Measurements from ENCODE around the gene FPGS. TPM values are rescaled to one million over a fixed set of nuclear protein-coding genes. Genes with fewer than 3 reads are reported as not detected.
"Not testable (repeated sequence)": the region's sequence is repeated elsewhere in the genome, so short reads cannot be mapped to it uniquely, and the experiment has no call there.

The FPGS gene
- total RNA-seq, 2 donors from 2014 or later = 53.4 to 57.6 TPM

- Mint-ChIP-seq H3K36me3 (ENCODE audit: insufficient read depth in 2 of 2) (peaks cover 12 to 19% of the 10 kb centered on the region in 2 donors), H3K27me3 (ENCODE audit: low read depth) (no peaks in the 10 kb centered on the region), H3K9me3 (no peaks in the 10 kb centered on the region), H3K4me3 (peak overlapping the region; percentile 90 to 91), H3K4me1 (ENCODE audit: low read depth) (peaks cover 50% of the 10 kb centered on the region), H3K27ac (peak overlapping the region; percentile 92)
- ATAC-seq (replicated peaks in 1 of 2) (no peak), DNase-seq (no peak)
These were observed 25.8 kb upstream of the FPGS start for GRCh38 chr9:127776924-127777289.

- peaks cover 12 to 19% of the 10 kb centered on the region in 2 donors for H3K36me3 Mint-ChIP-seq (ENCODE audit: insufficient read depth in 2 of 2)
- peak overlapping the region; percentile 92 for H3K27ac Mint-ChIP-seq
- H3K27me3 Mint-ChIP-seq (ENCODE audit: low read depth) = no peaks in the 10 kb centered on the region
- H3K4me1 Mint-ChIP-seq (ENCODE audit: low read depth) = peaks cover 53% of the 10 kb centered on the region
- no peak for ATAC-seq (replicated peaks in 1 of 2)
- peak overlapping the region; percentile 90 to 91 for H3K4me3 Mint-ChIP-seq
- DNase-seq = no peak
- H3K9me3 Mint-ChIP-seq = no peaks in the 10 kb centered on the region
These were observed 25.2 kb upstream of the FPGS start for GRCh38 chr9:127777368-127777980.

GRCh38 chr9:127778280-127779135 is 24.2 kb upstream of the FPGS start, which contains the start of gene SH2D3C:
Gene SH2D3C (minus strand): TSS chr9:127778666. CDS start chr9:127778627, 39 bp downstream.
- Mint-ChIP-seq H3K36me3 (ENCODE audit: insufficient read depth in 2 of 2) (peaks cover 12 to 19% of the 10 kb centered on the region in 2 donors), H3K27me3 (ENCODE audit: low read depth) (no peaks in the 10 kb centered on the region)
- ATAC-seq (replicated peaks in 1 of 2) = peak; percentile 43 to 60

DNA sequence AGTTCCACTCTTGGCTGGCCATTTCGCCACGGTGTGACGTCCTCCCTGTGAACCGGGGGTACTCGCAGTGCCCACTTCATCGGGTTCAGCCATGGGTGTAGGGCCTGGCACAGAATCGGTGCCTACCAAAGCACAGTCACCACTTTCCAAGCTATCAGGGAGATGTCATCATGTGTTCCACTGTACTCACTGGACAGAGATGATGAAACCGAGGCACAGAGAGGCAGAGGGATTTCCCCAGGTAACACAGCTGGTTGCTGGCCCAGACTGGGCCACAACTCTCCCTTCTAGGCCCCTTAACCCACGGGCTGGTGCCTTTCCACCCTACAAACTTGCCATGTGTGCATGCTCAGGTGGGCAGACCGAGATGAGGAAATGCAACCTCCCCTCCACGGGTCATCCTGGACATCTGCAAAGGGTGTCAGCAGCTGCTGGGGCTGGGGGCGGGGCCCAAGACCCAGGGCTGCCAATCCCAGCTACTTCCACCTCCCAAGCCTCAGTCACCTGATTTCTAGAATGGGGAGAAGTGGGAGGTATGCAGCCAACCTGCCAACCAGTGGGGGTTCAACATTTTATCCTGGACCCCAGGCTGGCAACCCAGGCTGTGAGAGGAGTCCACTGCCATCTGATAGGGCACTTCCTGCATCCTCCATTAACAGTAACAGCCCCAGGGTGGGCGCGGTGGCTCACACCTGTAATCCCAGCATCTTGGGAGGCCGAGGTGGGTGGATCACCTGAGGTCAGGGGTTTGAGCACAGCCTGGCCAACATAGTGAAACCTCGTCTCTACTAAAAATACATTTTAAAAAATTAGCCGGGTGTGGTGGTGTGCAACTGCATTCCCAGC is 23.3 kb upstream of the FPGS start:
- Mint-ChIP-seq H3K9me3 (no peaks in the 10 kb centered on the region), H3K36me3 (ENCODE audit: insufficient read depth in 2 of 2) (peaks cover 12 to 13% of the 10 kb centered on the region in 2 donors), H3K4me3 (peak overlapping the region; percentile 90 to 91), H3K27ac (peak overlapping the region; percentile 99), H3K27me3 (ENCODE audit: low read depth) (no peaks in the 10 kb centered on the region), H3K4me1 (ENCODE audit: low read depth) (peaks cover 63% of the 10 kb centered on the region)
- DNase-seq (peak; percentile 81 to 83), ATAC-seq (replicated peaks in 1 of 2) (peak; percentile 82)

More at GRCh38 chr9:127778280-127779135, 24.2 kb upstream of the FPGS start, which contains the start of gene SH2D3C:
- peak within 1 kb of the TSS; percentile 90 to 91 for H3K4me3 Mint-ChIP-seq
- H3K27ac Mint-ChIP-seq = peak within 1 kb of the TSS; percentile 99
- DNase-seq = peak; percentile 78
- H3K4me1 Mint-ChIP-seq (ENCODE audit: low read depth) = peaks cover 63% of the 10 kb centered on the region
- H3K9me3 Mint-ChIP-seq = no peaks in the 10 kb centered on the region

GRCh38 chr9:127780126-127780885 is 22.4 kb upstream of the FPGS start:
- ATAC-seq (replicated peaks in 1 of 2) = no peak
- H3K27me3 Mint-ChIP-seq (ENCODE audit: low read depth) = no peaks in the 10 kb centered on the region
- H3K4me1 Mint-ChIP-seq (ENCODE audit: low read depth) = peaks cover 69% of the 10 kb centered on the region
- peak overlapping the region in 1 of 2 donors; percentile 90 for H3K4me3 Mint-ChIP-seq
- H3K36me3 Mint-ChIP-seq (ENCODE audit: insufficient read depth in 2 of 2) = peaks cover 12 to 13% of the 10 kb centered on the region in 2 donors
- no peak for DNase-seq
- H3K27ac Mint-ChIP-seq = peak overlapping the region; percentile 99
- no peaks in the 10 kb centered on the region for H3K9me3 Mint-ChIP-seq

GRCh38 chr9:127780909-127781308 is 21.8 kb upstream of the FPGS start:
- H3K27me3 Mint-ChIP-seq (ENCODE audit: low read depth); H3K9me3 Mint-ChIP-seq; DNase-seq; ATAC-seq (replicated peaks in 1 of 2); H3K4me3 Mint-ChIP-seq: not testable (repeated sequence)
- Mint-ChIP-seq H3K36me3 (ENCODE audit: insufficient read depth in 2 of 2) (peaks cover 12 to 13% of the 10 kb centered on the region in 2 donors), H3K4me1 (ENCODE audit: low read depth) (peaks cover 67% of the 10 kb centered on the region), H3K27ac (peak overlapping the region; percentile 75)

DNA sequence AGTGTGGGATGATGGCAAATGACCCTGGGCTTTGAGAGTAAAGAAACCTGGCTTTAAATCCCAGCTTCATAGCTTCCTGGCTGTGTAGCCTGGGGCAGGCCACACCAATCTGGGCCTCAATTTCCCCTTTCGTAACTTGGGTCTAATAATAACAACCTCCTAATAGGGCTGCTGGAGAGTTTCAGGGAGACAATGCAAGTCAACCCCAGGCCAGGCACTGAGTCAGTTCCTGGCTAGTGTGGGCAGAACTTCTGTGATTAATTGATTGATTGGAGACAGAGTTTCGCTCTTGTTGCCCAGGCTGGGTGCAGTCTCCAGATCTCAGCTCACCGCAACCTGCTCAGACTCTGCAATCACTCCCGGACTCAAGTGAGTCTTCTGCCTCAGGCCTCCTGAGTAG is 20.9 kb upstream of the FPGS start:
- ATAC-seq (replicated peaks in 1 of 2) = no peak
- Mint-ChIP-seq H3K9me3 (no peaks in the 10 kb centered on the region), H3K27me3 (ENCODE audit: low read depth) (no peaks in the 10 kb centered on the region), H3K4me1 (ENCODE audit: low read depth) (peaks cover 63% of the 10 kb centered on the region), H3K4me3 (peak overlapping the region; percentile 36 to 68), H3K27ac (peak overlapping the region; percentile 82), H3K36me3 (ENCODE audit: insufficient read depth in 2 of 2) (peaks cover 8 to 14% of the 10 kb centered on the region in 2 donors)
- DNase-seq = no peak

DNA sequence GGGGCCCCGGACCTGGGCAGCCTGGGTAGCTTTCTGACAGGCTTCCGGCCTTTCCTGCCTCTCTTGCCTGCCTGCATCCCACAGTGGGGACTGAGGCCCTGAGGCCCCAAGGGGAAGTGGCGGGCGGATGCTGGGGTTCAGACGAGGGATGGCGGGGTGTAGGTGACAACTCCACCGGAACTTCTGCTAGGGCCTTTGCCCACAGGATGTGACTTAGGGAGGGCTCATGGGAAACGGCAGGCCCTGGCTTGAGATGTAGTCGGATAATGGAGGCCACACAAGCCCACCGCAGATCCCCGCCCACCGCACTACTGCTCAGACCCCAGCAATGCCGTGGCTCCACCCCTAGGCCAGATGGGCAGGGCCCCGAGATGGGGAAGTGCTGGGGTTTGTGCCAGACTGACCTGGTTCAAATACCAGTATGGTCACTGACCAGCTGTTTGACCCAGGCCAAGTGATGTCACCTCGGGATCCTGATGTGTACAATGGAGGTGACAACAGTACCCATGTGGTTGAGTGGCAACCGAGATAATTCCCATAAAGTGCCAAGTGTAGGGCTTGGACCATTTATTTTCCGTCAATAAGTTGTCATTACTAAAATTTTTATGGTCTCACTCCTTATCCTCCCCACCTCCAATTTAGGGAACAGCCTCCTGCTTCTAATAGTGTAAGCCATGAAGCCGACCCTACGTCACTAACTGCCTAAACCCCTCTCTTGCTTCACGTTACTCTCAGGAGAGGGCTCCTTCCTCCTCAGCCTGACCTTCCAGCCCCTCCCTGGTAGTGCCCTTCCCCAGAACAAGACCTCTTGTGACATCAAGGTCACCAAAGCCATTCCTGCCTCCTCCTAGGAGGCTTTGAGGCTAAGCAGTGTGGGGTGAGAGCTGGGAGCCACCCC is 19.3 kb upstream of the FPGS start:
- Mint-ChIP-seq H3K4me1 (ENCODE audit: low read depth) (peaks cover 77% of the 10 kb centered on the region), H3K27ac (peak overlapping the region; percentile 96), H3K4me3 (peak overlapping the region; percentile 82 to 86), H3K9me3 (no peaks in the 10 kb centered on the region), H3K27me3 (ENCODE audit: low read depth) (no peaks in the 10 kb centered on the region), H3K36me3 (ENCODE audit: insufficient read depth in 2 of 2) (peaks cover 8 to 16% of the 10 kb centered on the region in 2 donors)
- peak; percentile 82 to 85 for DNase-seq
- peak; percentile 14 to 29 for ATAC-seq (replicated peaks in 1 of 2)

DNA sequence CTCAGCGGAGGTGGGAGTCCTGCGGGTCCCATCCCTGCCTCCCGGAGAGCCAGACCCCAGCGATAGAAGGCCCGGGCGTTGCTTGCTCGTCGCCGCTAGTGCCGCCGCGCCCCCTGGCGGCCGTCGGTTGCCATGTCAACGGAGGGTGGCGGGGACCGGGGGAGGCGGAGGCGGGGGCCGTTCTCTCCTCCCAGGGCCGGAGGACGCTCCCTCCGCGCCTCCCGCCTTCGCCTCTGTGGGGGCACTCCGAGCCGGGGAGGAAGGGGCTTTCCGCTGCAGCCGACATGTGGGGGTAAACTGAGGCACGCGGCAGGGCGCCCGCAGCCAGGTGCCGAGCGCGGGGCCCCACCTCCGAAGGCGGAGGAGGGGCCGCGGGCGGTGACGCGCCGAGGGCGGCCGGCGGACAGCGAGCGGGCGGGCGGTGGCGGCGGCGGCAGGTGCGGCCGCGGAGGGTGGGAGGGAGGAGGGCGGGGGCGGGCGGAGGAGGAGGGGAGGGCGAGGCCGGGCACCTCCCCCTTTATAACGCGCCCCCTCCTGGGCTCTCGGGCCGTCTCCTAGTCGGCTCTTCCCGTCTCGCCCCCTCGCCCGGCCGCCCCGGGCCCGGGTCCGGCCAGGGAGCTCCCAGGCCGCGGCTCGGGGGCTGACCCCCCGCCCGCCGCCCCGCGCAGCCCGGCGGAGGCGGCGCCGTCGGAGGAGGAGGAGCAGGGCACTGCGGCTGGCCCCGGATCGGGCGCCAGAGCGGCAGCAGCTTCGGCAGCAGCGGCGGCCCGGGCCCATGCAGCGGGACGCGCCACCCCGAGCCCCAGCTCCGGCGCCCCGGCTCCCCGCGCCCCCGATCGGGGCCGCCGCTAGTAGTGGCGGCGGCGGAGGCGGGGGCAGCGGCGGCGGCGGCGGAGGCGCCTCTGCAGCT is 17.4 kb upstream of the FPGS start:
- H3K4me3 Mint-ChIP-seq = peak overlapping the region; percentile 93 to 96
- H3K36me3 Mint-ChIP-seq (ENCODE audit: insufficient read depth in 2 of 2) = peaks cover 13 to 29% of the 10 kb centered on the region in 2 donors
- no peaks in the 10 kb centered on the region for H3K9me3 Mint-ChIP-seq
- no peaks in the 10 kb centered on the region for H3K27me3 Mint-ChIP-seq (ENCODE audit: low read depth)
- peaks cover 76% of the 10 kb centered on the region for H3K4me1 Mint-ChIP-seq (ENCODE audit: low read depth)
- peak; percentile 45 to 52 for ATAC-seq (replicated peaks in 1 of 2)
- peak; percentile 91 to 94 for DNase-seq
- H3K27ac Mint-ChIP-seq = peak overlapping the region; percentile 92

DNA sequence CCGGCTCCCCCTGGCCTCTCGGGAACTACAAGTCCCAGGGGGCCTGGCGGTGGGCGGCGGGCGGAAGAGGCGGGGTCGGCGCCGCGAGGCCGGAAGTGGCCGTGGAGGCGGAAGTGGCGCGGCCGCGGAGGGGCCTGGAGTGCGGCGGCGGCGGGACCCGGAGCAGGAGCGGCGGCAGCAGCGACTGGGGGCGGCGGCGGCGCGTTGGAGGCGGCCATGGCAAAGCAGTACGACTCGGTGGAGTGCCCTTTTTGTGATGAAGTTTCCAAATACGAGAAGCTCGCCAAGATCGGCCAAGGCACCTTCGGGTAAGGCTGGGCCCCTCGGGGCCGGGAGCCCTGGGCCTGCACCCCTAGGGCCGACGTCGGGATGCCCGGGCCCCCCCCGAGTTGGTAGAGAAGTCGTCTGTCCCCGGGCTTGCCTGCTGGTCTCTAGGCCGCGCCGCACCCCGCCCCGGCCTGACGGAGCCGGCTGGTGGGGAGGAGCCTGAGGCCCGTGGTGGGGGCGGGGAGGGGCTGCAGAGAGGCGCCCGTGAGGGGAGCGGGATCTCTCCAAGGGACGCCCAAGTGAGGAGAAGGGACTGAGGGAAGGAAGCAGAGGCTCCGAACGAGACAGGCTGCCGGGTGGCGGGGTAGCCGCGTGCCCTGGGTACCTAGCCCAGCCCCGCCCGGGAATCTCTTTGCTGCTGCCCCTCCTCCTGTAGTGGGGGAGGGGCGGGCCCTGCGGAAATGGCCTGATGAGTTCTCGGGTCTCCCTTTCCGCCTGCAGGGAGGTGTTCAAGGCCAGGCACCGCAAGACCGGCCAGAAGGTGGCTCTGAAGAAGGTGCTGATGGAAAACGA is 16.5 kb upstream of the FPGS start, which contains the start of gene CDK9:
TSS of gene CDK9 (plus strand) at position 102 of the 840 bp plus-strand sequence. CDS start at position 217, 115 bp downstream.
- Mint-ChIP-seq H3K27ac (peak within 1 kb of the TSS; percentile 92), H3K4me1 (ENCODE audit: low read depth) (peaks cover 69% of the 10 kb centered on the region), H3K27me3 (ENCODE audit: low read depth) (no peaks in the 10 kb centered on the region), H3K4me3 (peak within 1 kb of the TSS; percentile 93 to 96), H3K9me3 (no peaks in the 10 kb centered on the region), H3K36me3 (ENCODE audit: insufficient read depth in 2 of 2) (peaks cover 14 to 33% of the 10 kb centered on the region in 2 donors)
- peak; percentile 95 to 98 for DNase-seq
- ATAC-seq (replicated peaks in 1 of 2) = peak; percentile 74 to 80
